Measurements from ENCODE around the gene DIPK2A.

The DIPK2A gene

GRCh38 chr3:143975554-143976152, 4.0 kb downstream of the DIPK2A start:
- DNase-seq, result no peak

- no peak for DNase-seq
Observed at GRCh38 chr3:143977341-143978262, 6.0 kb downstream of the DIPK2A start.

GRCh38 chr3:143978263-143978631, 6.6 kb downstream of the DIPK2A start:
- no peak for DNase-seq

- no peak for DNase-seq
Observed at GRCh38 chr3:143979041-143979440, 7.4 kb downstream of the DIPK2A start.

- DNase-seq, result no peak
Observed at GRCh38 chr3:143979813-143980212, 8.2 kb downstream of the DIPK2A start.

- no peak for DNase-seq
Observed at GRCh38 chr3:143988306-143988705, 16.7 kb downstream of the DIPK2A start.

- no peak for DNase-seq
Observed at GRCh38 chr3:143989461-143989860, 17.8 kb downstream of the DIPK2A start.

GRCh38 chr3:143991713-143992112, 20.1 kb downstream of the DIPK2A start:
- no peak for DNase-seq

GRCh38 chr3:143998266-143998665, 26.6 kb downstream of the DIPK2A start:
- DNase-seq, result no peak

- DNase-seq, result no peak
Observed at GRCh38 chr3:144003051-144003450, 31.4 kb downstream of the DIPK2A start.

GRCh38 chr3:144010371-144010770, 38.7 kb downstream of the DIPK2A start:
- no peak for DNase-seq

- DNase-seq, result no peak
Observed at GRCh38 chr3:144011251-144011799, 39.7 kb downstream of the DIPK2A start.

GRCh38 chr3:144015133-144015532, 43.5 kb downstream of the DIPK2A start:
- DNase-seq, result no peak

GRCh38 chr3:144018776-144019175, 47.2 kb downstream of the DIPK2A start:
- DNase-seq, result no peak
